ENCODE results near the gene EMC10.
"Not testable (repeated sequence)": the region's sequence is repeated elsewhere in the genome, so short reads cannot be mapped to it uniquely, and the experiment has no call there.

Gene EMC10

GRCh38 chr19:50437862-50438449, 38.4 kb upstream of the EMC10 start:
- Histone ChIP-seq H2AK5ac (ENCODE audit: low read length, severe bottlenecking) (no peak overlapping the region), H3K36me3 (ENCODE audit: control insufficient read depth in 1 of 2, insufficient read depth in 2 of 2, low read depth in 1 of 2, low read length in 2 of 2) (peaks cover 0 to 8% of the 10 kb centered on the region in 2 experiments), H3K4ac (ENCODE audit: low read depth in 1 of 2, low read length in 2 of 2) (no peak overlapping the region), H3K18ac (ENCODE audit: low read depth in 1 of 2, low read length in 2 of 2) (no peak overlapping the region), H2BK120ac (ENCODE audit: low read depth, low read length) (no peak overlapping the region), H2BK12ac (ENCODE audit: low read length in 2 of 2) (no peak overlapping the region), H2BK5ac (ENCODE audit: low read depth, low read length, poor library complexity, severe bottlenecking) (no peak overlapping the region), H3K4me2 (ENCODE audit: low read length, poor library complexity, severe bottlenecking) (no peak overlapping the region), H3K27ac (ENCODE audit: low read length, poor library complexity, severe bottlenecking) (no peak overlapping the region), H2AFZ (ENCODE audit: low read depth, low read length) (no peak overlapping the region), H3K4me1 (ENCODE audit: control insufficient read depth, insufficient read depth, low read depth, low read length) (peaks cover 25% of the 10 kb centered on the region), H2BK15ac (ENCODE audit: low read depth, poor library complexity, severe bottlenecking) (no peak overlapping the region), H3K14ac (ENCODE audit: low read length in 2 of 2) (no peak overlapping the region), H3K9ac (ENCODE audit: low read length) (no peak overlapping the region), H4K91ac (ENCODE audit: low read length) (no peak overlapping the region), H3K23ac (ENCODE audit: low read length in 2 of 2) (no peak overlapping the region), H3K79me1 (replicated peaks; ENCODE audit: low read length, poor library complexity, severe bottlenecking) (no peaks in the 10 kb centered on the region), H3K4me3 (ENCODE audit: insufficient read depth in 1 of 2, low read depth in 1 of 2, low read length in 2 of 2) (no peak overlapping the region), H3K9me3 (ENCODE audit: control insufficient read depth, low read length) (no peaks in the 10 kb centered on the region), H3K27me3 (ENCODE audit: control insufficient read depth in 1 of 2, insufficient read depth in 1 of 2, low read length in 2 of 2) (peaks cover 0 to 30% of the 10 kb centered on the region in 2 experiments), H4K8ac (ENCODE audit: low read length) (no peak overlapping the region)
- WGBS, result 85% methylated on average over 5 of the region's 5 CpGs
- no peak for DNase-seq

GRCh38 chr19:50439130-50439529, 37.2 kb upstream of the EMC10 start:
- not testable (repeated sequence) for H4K8ac ChIP-seq (ENCODE audit: low read length); H2AFZ ChIP-seq (ENCODE audit: low read depth, low read length); H3K9ac ChIP-seq (ENCODE audit: low read length); H3K4me3 ChIP-seq (ENCODE audit: insufficient read depth in 1 of 2, low read depth in 1 of 2, low read length in 2 of 2); H2BK5ac ChIP-seq (ENCODE audit: low read depth, low read length, poor library complexity, severe bottlenecking); DNase-seq; H2BK120ac ChIP-seq (ENCODE audit: low read depth, low read length); H3K14ac ChIP-seq (ENCODE audit: low read length in 2 of 2); H2BK15ac ChIP-seq (ENCODE audit: low read depth, poor library complexity, severe bottlenecking); H3K27ac ChIP-seq (ENCODE audit: low read length, poor library complexity, severe bottlenecking); H3K4me2 ChIP-seq (ENCODE audit: low read length, poor library complexity, severe bottlenecking); H2BK12ac ChIP-seq (ENCODE audit: low read length in 2 of 2); H3K23ac ChIP-seq (ENCODE audit: low read length in 2 of 2); H3K4ac ChIP-seq (ENCODE audit: low read depth in 1 of 2, low read length in 2 of 2); H3K9me3 ChIP-seq (ENCODE audit: control insufficient read depth, low read length); H3K18ac ChIP-seq (ENCODE audit: low read depth in 1 of 2, low read length in 2 of 2); H3K36me3 ChIP-seq (ENCODE audit: control insufficient read depth in 1 of 2, insufficient read depth in 2 of 2, low read depth in 1 of 2, low read length in 2 of 2); H4K91ac ChIP-seq (ENCODE audit: low read length); H3K79me1 ChIP-seq (replicated peaks; ENCODE audit: low read length, poor library complexity, severe bottlenecking); H2AK5ac ChIP-seq (ENCODE audit: low read length, severe bottlenecking)
- H3K4me1 ChIP-seq (ENCODE audit: control insufficient read depth, insufficient read depth, low read depth, low read length), result peaks cover 18% of the 10 kb centered on the region
- WGBS, result 70% methylated on average over 2 of the region's 2 CpGs
- H3K27me3 ChIP-seq (ENCODE audit: control insufficient read depth in 1 of 2, insufficient read depth in 1 of 2, low read length in 2 of 2), result peaks cover 0 to 22% of the 10 kb centered on the region in 2 experiments

GRCh38 chr19:50444059-50444458, 32.2 kb upstream of the EMC10 start:
- H2BK120ac ChIP-seq (ENCODE audit: low read depth, low read length), result no peak overlapping the region
- H3K4me3 ChIP-seq (ENCODE audit: insufficient read depth in 1 of 2, low read depth in 1 of 2, low read length in 2 of 2), result no peak overlapping the region
- H3K4me1 ChIP-seq (ENCODE audit: control insufficient read depth, insufficient read depth, low read depth, low read length), result no peaks in the 10 kb centered on the region
- H2AFZ ChIP-seq (ENCODE audit: low read depth, low read length), result no peak overlapping the region
- no peak overlapping the region for H3K18ac ChIP-seq (ENCODE audit: low read depth in 1 of 2, low read length in 2 of 2)
- no peak overlapping the region for H3K27ac ChIP-seq (ENCODE audit: low read length, poor library complexity, severe bottlenecking)
- H3K36me3 ChIP-seq (ENCODE audit: control insufficient read depth in 1 of 2, insufficient read depth in 2 of 2, low read depth in 1 of 2, low read length in 2 of 2), result peaks cover 0 to 11% of the 10 kb centered on the region in 2 experiments
- H2BK15ac ChIP-seq (ENCODE audit: low read depth, poor library complexity, severe bottlenecking), result no peak overlapping the region
- H2BK5ac ChIP-seq (ENCODE audit: low read depth, low read length, poor library complexity, severe bottlenecking), result no peak overlapping the region
- no peak overlapping the region for H4K91ac ChIP-seq (ENCODE audit: low read length)
- no peak overlapping the region for H4K8ac ChIP-seq (ENCODE audit: low read length)
- H2BK12ac ChIP-seq (ENCODE audit: low read length in 2 of 2), result no peak overlapping the region
- no peak overlapping the region for H3K4ac ChIP-seq (ENCODE audit: low read depth in 1 of 2, low read length in 2 of 2)
- H3K14ac ChIP-seq (ENCODE audit: low read length in 2 of 2), result no peak overlapping the region
- H2AK5ac ChIP-seq (ENCODE audit: low read length, severe bottlenecking), result no peak overlapping the region
- no peaks in the 10 kb centered on the region for H3K9me3 ChIP-seq (ENCODE audit: control insufficient read depth, low read length)
- WGBS, result 37% methylated on average over 1 of the region's 1 CpG
- DNase-seq, result no peak
- H3K27me3 ChIP-seq (ENCODE audit: control insufficient read depth in 1 of 2, insufficient read depth in 1 of 2, low read length in 2 of 2), result peaks cover 0 to 6% of the 10 kb centered on the region in 2 experiments
- H3K23ac ChIP-seq (ENCODE audit: low read length in 2 of 2), result no peak overlapping the region
- H3K9ac ChIP-seq (ENCODE audit: low read length), result no peak overlapping the region
- H3K4me2 ChIP-seq (ENCODE audit: low read length, poor library complexity, severe bottlenecking), result no peak overlapping the region
- H3K79me1 ChIP-seq (replicated peaks; ENCODE audit: low read length, poor library complexity, severe bottlenecking), result no peaks in the 10 kb centered on the region

GRCh38 chr19:50447053-50447452, 29.3 kb upstream of the EMC10 start:
- H2AFZ ChIP-seq (ENCODE audit: low read depth, low read length), result no peak overlapping the region
- no peak overlapping the region for H3K9ac ChIP-seq (ENCODE audit: low read length)
- no peak overlapping the region for H4K91ac ChIP-seq (ENCODE audit: low read length)
- H3K4me1 ChIP-seq (ENCODE audit: control insufficient read depth, insufficient read depth, low read depth, low read length), result no peaks in the 10 kb centered on the region
- H2AK5ac ChIP-seq (ENCODE audit: low read length, severe bottlenecking), result no peak overlapping the region
- no peak for DNase-seq
- H2BK15ac ChIP-seq (ENCODE audit: low read depth, poor library complexity, severe bottlenecking), result no peak overlapping the region
- no peak overlapping the region for H3K14ac ChIP-seq (ENCODE audit: low read length in 2 of 2)
- H2BK5ac ChIP-seq (ENCODE audit: low read depth, low read length, poor library complexity, severe bottlenecking), result no peak overlapping the region
- H3K27me3 ChIP-seq (ENCODE audit: control insufficient read depth in 1 of 2, insufficient read depth in 1 of 2, low read length in 2 of 2), result peaks cover 10 to 23% of the 10 kb centered on the region in 2 experiments
- no peak overlapping the region for H3K4me2 ChIP-seq (ENCODE audit: low read length, poor library complexity, severe bottlenecking)
- H3K18ac ChIP-seq (ENCODE audit: low read depth in 1 of 2, low read length in 2 of 2), result no peak overlapping the region
- no peaks in the 10 kb centered on the region for H3K79me1 ChIP-seq (replicated peaks; ENCODE audit: low read length, poor library complexity, severe bottlenecking)
- no peaks in the 10 kb centered on the region for H3K9me3 ChIP-seq (ENCODE audit: control insufficient read depth, low read length)
- no peak overlapping the region for H3K4me3 ChIP-seq (ENCODE audit: insufficient read depth in 1 of 2, low read depth in 1 of 2, low read length in 2 of 2)
- H2BK12ac ChIP-seq (ENCODE audit: low read length in 2 of 2), result no peak overlapping the region
- H3K4ac ChIP-seq (ENCODE audit: low read depth in 1 of 2, low read length in 2 of 2), result no peak overlapping the region
- no peak overlapping the region for H4K8ac ChIP-seq (ENCODE audit: low read length)
- H3K23ac ChIP-seq (ENCODE audit: low read length in 2 of 2), result no peak overlapping the region
- H3K36me3 ChIP-seq (ENCODE audit: control insufficient read depth in 1 of 2, insufficient read depth in 2 of 2, low read depth in 1 of 2, low read length in 2 of 2), result peaks cover 0 to 15% of the 10 kb centered on the region in 2 experiments
- H3K27ac ChIP-seq (ENCODE audit: low read length, poor library complexity, severe bottlenecking), result no peak overlapping the region
- H2BK120ac ChIP-seq (ENCODE audit: low read depth, low read length), result no peak overlapping the region
- WGBS, result 83% methylated on average over 2 of the region's 5 CpGs
